Measurements from ENCODE around the gene GH2. TPM values are rescaled to one million over a fixed set of nuclear protein-coding genes. Genes with fewer than 3 reads are reported as not detected.
"Not testable (repeated sequence)": the region's sequence is repeated elsewhere in the genome, so short reads cannot be mapped to it uniquely, and the experiment has no call there.

The GH2 gene
- total RNA-seq, 2 experiments from 2014 or later: not detected

DNA sequence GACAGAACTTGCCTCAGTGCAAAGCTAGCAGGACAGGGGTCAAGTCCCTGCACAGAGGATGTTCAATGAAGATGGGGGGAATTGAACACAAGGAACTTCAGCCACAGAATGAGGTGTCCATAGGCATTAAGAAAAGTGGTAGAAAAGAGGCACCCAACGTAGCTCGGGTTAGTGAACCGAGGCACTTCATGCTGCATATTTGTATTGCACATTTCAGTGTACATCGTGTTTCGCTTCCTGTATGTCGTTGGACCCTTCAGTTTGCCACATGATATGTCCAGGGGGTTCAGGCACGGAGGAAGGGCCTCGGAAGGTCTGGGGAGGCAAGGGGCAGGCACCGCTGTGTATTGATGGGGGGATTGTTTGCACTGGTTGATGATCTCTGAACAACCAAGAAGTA is 3.3 kb downstream of the GH2 start:
- H3K27ac Mint-ChIP-seq; DNase-seq; ATAC-seq (ENCODE audit: low read depth); H3K4me3 Mint-ChIP-seq; H3K27me3 Mint-ChIP-seq; POLR2A ChIA-PET; H3K4me1 Mint-ChIP-seq; H3K36me3 Mint-ChIP-seq; H3K9me3 Mint-ChIP-seq: not testable (repeated sequence)

DNA sequence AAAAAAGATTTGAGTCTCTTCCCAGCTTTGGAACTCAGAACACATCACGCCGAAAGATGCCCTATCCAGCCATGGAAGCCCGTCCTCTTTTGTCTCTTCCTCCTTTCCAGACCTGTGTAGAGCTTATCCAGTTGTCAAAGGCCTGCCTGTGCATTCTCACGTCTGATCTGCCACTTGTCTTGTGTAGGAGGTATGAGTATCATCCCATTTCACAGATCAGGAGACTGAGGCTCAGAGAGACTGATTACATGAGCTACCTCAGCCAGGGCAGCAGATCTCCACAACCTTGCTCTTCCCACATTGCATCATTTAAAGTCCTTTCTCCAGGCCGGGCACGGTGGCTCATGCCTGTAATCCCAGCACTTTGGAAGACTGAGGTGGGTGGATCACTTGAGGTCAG is 7.1 kb downstream of the GH2 start:
- H3K36me3 Mint-ChIP-seq; ATAC-seq (ENCODE audit: low read depth); H3K27ac Mint-ChIP-seq; POLR2A ChIA-PET; H3K9me3 Mint-ChIP-seq; DNase-seq; H3K4me1 Mint-ChIP-seq; H3K4me3 Mint-ChIP-seq: not testable (repeated sequence)
- H3K27me3 Mint-ChIP-seq: peaks cover 14% of the 10 kb centered on the region

DNA sequence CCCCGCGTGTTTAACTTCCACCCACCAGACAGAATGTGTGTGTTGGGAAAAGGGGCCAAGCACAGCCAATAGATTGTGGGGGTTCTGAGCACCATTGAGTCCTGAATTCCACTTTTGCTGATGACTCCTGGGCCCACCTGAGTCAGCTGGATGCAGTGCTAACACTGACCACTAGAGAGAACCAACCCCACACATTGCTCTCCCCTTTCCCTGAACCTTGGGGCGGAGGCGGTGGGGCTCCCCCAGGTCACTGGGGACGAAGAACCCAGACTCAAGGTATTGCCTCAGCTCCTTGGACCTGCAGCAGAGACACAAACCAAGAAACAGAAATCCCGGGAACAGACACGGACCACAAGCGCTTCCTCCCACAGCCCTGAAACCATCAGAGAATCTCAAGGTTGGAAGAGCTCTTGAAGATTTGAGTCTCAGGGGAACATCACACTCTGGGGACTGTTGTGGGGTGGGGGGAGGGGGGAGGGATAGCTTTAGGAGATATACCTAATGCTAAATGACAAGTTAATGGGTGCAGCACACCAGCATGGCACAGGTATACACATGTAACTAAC is 7.6 kb downstream of the GH2 start:
- H3K9me3 Mint-ChIP-seq; POLR2A ChIA-PET; H3K27ac Mint-ChIP-seq; H3K4me3 Mint-ChIP-seq; ATAC-seq (ENCODE audit: low read depth); H3K36me3 Mint-ChIP-seq; DNase-seq; H3K4me1 Mint-ChIP-seq: not testable (repeated sequence)
- peaks cover 17% of the 10 kb centered on the region for H3K27me3 Mint-ChIP-seq

DNA sequence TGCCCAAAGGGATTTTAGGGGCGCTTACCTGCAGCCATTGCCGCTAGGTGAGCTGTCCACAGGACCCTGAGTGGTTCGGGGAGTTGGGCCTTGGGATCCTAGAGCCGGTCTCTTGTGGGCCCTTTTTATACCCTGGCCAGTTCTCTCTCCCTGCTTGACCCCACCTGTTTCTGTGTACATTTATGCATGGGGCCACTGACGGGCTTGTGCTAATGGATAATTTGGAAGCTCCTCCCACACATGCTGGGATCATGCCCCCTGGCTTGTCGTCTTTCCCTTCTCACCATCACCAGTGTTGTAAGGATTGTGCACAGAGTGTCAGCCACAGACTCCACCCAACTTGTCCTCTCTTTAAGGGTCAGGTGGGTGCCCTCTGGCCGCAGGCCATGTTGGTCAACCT is 8.2 kb downstream of the GH2 start, which contains the start of gene CSH2:
TSS of gene CSH2 (minus strand) at position 101 of the 400 bp plus-strand sequence. CDS start at position 38, 63 bp downstream.
- H3K9me3 Mint-ChIP-seq; H3K27ac Mint-ChIP-seq; H3K36me3 Mint-ChIP-seq; ATAC-seq (ENCODE audit: low read depth); DNase-seq; H3K4me3 Mint-ChIP-seq; POLR2A ChIA-PET; H3K4me1 Mint-ChIP-seq: not testable (repeated sequence)
- peaks cover 21% of the 10 kb centered on the region for H3K27me3 Mint-ChIP-seq

DNA sequence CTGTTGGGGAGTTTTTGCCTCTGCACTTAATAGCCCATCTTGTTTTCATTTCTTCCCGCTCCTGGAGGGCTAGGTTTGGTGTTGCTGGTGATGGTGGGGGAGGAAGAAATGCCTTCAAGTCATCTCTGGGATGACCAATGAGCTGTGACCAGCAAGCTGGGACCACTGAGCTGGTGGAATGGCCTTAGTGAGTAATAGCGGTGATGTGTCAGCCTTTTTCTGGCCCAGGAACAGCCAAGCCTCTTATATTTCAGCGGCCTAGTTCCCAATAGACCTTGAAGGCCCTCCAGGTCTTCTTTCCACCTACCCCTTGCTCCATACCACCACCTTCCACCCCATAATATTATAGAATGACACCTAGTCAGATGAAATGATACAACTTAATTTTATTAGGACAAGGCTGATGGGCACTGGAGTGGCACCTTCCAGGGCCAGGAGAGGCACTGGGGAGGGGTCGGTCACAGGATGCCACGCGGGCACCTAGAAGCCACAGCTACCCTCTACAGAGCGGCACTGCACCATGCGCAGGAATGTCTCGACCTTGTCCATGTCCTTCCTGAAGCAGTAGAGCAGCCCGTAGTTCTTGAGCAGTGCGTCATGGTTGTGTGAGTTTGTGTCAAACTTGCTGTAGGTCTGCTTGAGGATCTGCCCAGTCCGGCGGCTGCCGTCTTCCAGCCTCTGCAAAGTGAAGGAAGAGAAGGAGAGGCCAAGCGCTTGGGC is 9.9 kb downstream of the GH2 start:
- DNase-seq; H3K4me3 Mint-ChIP-seq; H3K9me3 Mint-ChIP-seq; H3K4me1 Mint-ChIP-seq; H3K27ac Mint-ChIP-seq; POLR2A ChIA-PET; H3K36me3 Mint-ChIP-seq; ATAC-seq (ENCODE audit: low read depth): not testable (repeated sequence)
- peaks cover 19% of the 10 kb centered on the region for H3K27me3 Mint-ChIP-seq

DNA sequence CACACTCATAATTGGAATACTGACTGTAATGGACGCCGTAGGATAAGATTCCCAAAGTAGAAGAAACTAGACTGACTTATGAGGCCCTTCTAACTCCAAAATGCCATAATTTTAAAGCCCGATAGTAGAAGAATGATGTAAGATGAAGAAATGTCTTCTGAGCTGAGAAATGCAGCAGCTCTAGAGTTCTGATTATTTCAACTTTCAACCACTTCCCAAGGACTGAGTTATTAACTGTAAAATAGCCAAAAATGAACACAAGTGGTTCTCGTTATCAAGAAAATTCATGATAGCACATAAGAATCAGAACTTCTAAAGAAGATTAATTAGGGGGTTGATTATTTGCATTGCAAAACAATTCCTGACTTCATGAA is 11.5 kb downstream of the GH2 start:
- ATAC-seq (ENCODE audit: low read depth); H3K36me3 Mint-ChIP-seq; POLR2A ChIA-PET: not testable (repeated sequence)

DNA sequence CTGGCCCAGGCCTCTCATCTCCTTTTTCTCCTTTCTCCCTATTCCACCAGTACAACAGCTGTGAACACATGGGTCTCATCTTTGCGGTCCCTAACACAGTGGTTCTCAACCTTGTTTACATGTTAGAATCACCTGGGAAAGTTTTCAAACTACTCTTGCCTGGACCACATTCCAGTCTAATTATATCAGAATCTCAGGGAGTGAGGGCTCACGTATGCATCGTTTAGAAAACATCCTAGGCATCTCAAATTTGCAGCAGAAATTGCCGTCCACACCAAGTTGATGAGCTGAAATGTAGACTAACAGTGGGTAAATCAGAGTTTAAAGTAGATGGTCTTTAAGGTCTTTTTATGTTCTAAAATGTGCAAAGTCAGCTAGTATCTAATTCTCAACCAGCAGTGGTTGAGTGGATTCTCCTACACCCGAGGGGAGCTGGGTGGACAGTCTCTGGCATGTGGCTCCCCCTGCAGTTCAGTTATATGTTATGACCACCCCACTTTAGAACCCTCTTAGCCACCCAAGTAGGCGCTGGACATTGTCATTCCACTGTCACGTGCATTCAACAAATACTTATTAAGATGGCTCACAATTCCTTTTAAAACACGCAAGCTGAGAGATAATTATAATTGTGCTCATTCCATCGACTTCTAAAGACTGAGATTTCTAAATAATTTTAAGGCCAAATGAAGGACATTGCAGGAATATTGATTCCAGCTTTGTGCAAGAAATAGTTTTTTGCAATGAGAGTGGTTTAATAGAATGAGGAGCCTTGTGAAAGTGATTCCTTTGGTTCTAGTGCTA is 12.1 kb downstream of the GH2 start:
- H3K4me3 Mint-ChIP-seq: not testable (repeated sequence)

More for the DNA sequence above, 11.5 kb downstream of the GH2 start:
- DNase-seq, H3K4me1 Mint-ChIP-seq, H3K4me3 Mint-ChIP-seq, H3K9me3 Mint-ChIP-seq, H3K27ac Mint-ChIP-seq: not testable (repeated sequence)
- peaks cover 19% of the 10 kb centered on the region for H3K27me3 Mint-ChIP-seq

DNA sequence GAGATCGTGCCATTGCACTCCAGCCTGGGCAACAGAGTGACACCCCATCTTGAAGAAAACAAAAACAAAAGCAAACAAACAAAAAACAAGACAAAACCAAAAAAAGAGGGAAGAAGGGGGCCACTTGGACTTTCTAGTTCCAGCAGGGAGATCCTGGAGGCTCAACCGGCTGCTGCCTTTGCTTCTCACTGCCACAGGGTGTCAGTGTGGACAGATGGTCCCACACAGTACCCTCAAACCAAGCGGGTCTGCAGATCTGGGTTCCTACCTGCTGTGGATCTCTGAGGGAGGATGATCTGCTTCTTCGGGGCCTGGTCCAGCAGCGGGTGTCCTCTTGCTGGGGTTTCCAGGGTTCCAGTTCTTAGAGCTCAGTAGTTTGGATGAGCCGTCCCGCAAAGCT is 15.1 kb downstream of the GH2 start:
- POLR2A ChIA-PET, DNase-seq, H3K4me3 Mint-ChIP-seq, H3K27ac Mint-ChIP-seq, H3K9me3 Mint-ChIP-seq, H3K4me1 Mint-ChIP-seq, H3K36me3 Mint-ChIP-seq: not testable (repeated sequence)
- peaks cover 21% of the 10 kb centered on the region for H3K27me3 Mint-ChIP-seq
- peak; percentile 45 for ATAC-seq (ENCODE audit: low read depth)

More for the DNA sequence above, 12.1 kb downstream of the GH2 start:
- H3K36me3 Mint-ChIP-seq; H3K9me3 Mint-ChIP-seq; H3K4me1 Mint-ChIP-seq; ATAC-seq (ENCODE audit: low read depth); DNase-seq; H3K27ac Mint-ChIP-seq; POLR2A ChIA-PET: not testable (repeated sequence)
- H3K27me3 Mint-ChIP-seq: peaks cover 19% of the 10 kb centered on the region

DNA sequence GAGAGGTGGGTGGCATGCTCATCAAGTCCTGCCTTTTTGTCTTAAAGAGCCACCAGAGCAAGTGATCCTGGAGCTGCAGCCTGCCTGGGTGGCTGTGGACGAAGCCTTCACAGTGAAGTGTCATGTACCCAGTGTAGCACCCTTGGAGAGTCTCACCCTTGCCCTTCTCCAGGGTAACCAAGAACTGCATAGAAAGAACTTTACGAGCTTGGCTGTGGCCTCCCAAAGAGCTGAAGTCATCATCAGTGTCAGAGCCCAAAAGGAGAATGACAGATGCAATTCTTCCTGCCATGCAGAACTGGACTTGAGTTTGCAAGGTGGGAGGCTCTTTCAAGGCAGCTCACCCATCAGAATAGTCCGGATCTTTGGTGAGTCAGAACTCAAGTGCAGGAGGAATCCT is 22.5 kb downstream of the GH2 start:
- Mint-ChIP-seq H3K4me1 (no peaks in the 10 kb centered on the region), H3K4me3 (no peak overlapping the region), H3K9me3 (no peaks in the 10 kb centered on the region), H3K27me3 (peaks cover 30% of the 10 kb centered on the region), H3K36me3 (no peaks in the 10 kb centered on the region), H3K27ac (no peak overlapping the region)
- DNase-seq (no peak), ATAC-seq (ENCODE audit: low read depth) (no peak)
- POLR2A ChIA-PET: no interaction called here

DNA sequence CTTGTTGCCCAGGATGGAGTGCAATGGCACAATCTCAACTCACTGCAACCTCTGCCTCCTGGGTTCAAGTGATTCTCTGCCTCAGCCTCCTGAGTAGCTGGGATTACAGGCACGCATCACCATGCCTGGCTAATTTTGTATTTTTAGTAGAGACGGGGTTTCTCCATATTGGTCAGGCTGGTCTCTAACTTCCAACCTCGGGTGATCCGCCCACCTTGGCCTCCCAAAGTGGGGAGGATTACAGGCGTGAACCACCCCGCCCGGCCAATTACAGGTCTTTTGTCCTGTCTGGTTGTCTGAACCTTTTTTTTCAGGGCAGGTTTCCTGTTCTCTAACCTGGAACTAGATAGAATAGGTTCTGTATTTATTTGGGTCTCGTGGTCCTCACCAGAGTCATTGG is 25.3 kb downstream of the GH2 start:
- not testable (repeated sequence) for H3K9me3 Mint-ChIP-seq; H3K36me3 Mint-ChIP-seq; DNase-seq; H3K4me1 Mint-ChIP-seq; ATAC-seq (ENCODE audit: low read depth); H3K27ac Mint-ChIP-seq; H3K4me3 Mint-ChIP-seq
- POLR2A ChIA-PET: interaction anchor here (0.7 kb wide), 1 partner anchor 586 kb away, joined by 4 read pairs; no protein-coding TSS in a partner anchor
- peaks cover 34% of the 10 kb centered on the region for H3K27me3 Mint-ChIP-seq

DNA sequence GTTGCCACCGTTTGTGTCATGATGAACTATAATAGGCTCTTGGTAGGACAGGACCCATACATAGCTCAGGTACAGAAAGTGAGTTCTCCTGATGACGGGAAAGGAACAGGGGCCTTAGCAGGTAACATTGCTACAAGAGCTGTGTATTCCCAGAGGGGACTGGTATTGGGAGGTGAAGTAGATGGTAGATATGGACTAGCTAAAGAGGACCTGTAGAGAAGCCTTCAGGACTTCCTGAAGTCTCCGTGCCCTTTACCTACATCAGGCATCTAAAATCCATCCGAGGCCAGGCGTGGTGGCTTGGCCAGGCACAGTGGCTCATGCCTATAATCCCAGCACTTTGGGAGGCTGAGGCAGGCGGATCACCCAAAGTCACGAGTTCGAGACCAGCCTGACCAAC is 26.6 kb downstream of the GH2 start:
- no peaks in the 10 kb centered on the region for H3K36me3 Mint-ChIP-seq
- H3K4me3 Mint-ChIP-seq: no peak overlapping the region
- POLR2A ChIA-PET: no interaction called here
- no peak for DNase-seq
- no peaks in the 10 kb centered on the region for H3K9me3 Mint-ChIP-seq
- H3K27ac Mint-ChIP-seq: no peak overlapping the region
- no peak for ATAC-seq (ENCODE audit: low read depth)
- H3K4me1 Mint-ChIP-seq: no peaks in the 10 kb centered on the region
- H3K27me3 Mint-ChIP-seq: peaks cover 41% of the 10 kb centered on the region

DNA sequence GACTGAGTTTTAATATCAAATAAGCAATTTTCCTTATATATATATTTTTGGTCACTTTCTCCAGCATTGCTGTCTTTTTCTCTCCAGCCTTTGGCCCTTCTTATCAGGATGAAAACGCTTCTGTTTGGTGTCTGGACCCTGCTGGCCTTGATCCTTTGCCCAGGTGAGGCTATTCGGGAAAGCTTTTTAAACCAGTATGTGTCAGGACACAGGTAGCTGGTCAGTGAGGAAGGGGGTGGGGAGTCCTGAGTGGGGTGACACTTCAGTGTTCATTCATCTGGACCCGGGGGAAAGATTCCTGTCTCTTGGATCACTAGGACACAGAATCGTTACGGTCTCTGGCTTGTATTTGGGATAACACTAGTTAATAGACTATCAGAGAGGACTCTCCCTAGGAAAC is 27.0 kb downstream of the GH2 start:
- Mint-ChIP-seq H3K4me3 (no peak overlapping the region), H3K9me3 (no peaks in the 10 kb centered on the region), H3K27ac (no peak overlapping the region), H3K4me1 (peaks cover 1% of the 10 kb centered on the region), H3K36me3 (no peaks in the 10 kb centered on the region), H3K27me3 (peaks cover 43% of the 10 kb centered on the region)
- ATAC-seq (ENCODE audit: low read depth) (no peak), DNase-seq (no peak)
- POLR2A ChIA-PET: no interaction called here

DNA sequence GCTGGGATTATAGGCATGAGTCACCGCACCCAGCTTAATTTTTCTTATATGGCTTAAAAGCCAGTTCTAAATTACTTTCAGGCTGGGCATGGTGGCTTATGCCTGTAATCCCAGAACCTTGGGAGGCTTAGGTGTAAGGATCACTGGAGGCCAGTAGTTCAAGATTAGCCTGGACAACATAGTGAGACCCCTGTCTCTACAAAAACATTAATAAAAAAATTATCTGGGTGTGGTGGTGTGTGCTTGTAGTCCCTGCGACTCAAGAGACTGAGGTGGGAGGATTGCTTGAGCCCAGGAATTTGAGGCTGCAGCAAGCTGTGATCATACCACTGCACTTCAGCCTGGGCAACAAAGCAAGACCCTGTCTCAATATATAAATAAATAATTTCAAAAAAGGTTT is 28.5 kb downstream of the GH2 start:
- Mint-ChIP-seq H3K4me1 (peaks cover 11% of the 10 kb centered on the region), H3K27ac (no peak overlapping the region), H3K36me3 (no peaks in the 10 kb centered on the region), H3K27me3 (peaks cover 37% of the 10 kb centered on the region), H3K4me3 (no peak overlapping the region), H3K9me3 (peaks cover under 1% of the 10 kb centered on the region)
- ATAC-seq (ENCODE audit: low read depth): no peak
- POLR2A ChIA-PET: no interaction called here
- no peak for DNase-seq

DNA sequence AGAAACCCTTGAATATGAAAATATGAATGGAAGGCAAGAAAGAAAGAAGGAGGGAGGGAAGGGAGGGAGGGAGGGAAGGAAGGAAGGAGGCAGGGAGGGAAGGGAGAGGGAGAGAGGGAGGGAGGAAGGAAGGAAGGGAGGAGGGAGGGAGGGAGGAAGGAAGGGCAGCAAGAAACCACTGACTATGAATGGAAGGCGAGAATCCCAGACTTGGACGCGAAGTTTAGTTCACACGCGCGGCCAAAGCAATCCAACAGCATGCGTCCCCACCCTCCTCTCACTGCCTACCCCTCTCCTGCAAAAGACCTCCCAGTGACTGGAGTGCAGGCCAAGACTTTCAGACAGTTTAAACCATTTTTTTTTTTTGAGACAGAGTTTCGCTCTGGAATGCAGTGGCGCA is 31.3 kb downstream of the GH2 start:
- peaks cover 18% of the 10 kb centered on the region for H3K4me1 Mint-ChIP-seq
- peaks cover 5% of the 10 kb centered on the region for H3K9me3 Mint-ChIP-seq
- H3K36me3 Mint-ChIP-seq: no peaks in the 10 kb centered on the region
- H3K27me3 Mint-ChIP-seq: peaks cover 29% of the 10 kb centered on the region
- POLR2A ChIA-PET: no interaction called here
- DNase-seq: no peak
- no peak for ATAC-seq (ENCODE audit: low read depth)
- H3K4me3 Mint-ChIP-seq: no peak overlapping the region
- H3K27ac Mint-ChIP-seq: no peak overlapping the region
